Measurements from ENCODE around the gene NUDT8. TPM values are rescaled to one million over a fixed set of nuclear protein-coding genes. Genes with fewer than 3 reads are reported as not detected.

Gene NUDT8
- total and polyA plus RNA-seq, 2 of the 8 experiments (the other 6 are each of a cell fraction or from before 2014, with no cell fraction given) = 7.2 to 8.3 TPM

- DNase-seq (ENCODE audit: low read depth in 1 of 2, low spot score in 2 of 2) (peak in 1 of 2 experiments; percentile 64), FAIRE-seq (no peak)
- Histone ChIP-seq H2AK5ac (ENCODE audit: low read depth, low read length) (no peak overlapping the region), H3K4me1 (replicated peaks in 1 of 4; ENCODE audit: control insufficient read depth in 3 of 4, insufficient read depth in 4 of 4, low read length in 3 of 4) (peaks cover 0 to 9% (median 0%) of the 10 kb centered on the region in 4 experiments; a peak in 2 of 7 replicates), H3K23ac (ENCODE audit: insufficient read length) (no peak overlapping the region), H3K27me3 (replicated peaks in 1 of 4; ENCODE audit: control insufficient read depth in 3 of 4, extremely low read depth in 1 of 4, insufficient read depth in 3 of 4, low read length in 3 of 4) (no peaks in the 10 kb centered on the region; a peak in 2 of 7 replicates), H2AFZ (ENCODE audit: low read length) (no peak overlapping the region; the same call in 1 of the 2 replicates), H3K14ac (ENCODE audit: insufficient read length) (no peak overlapping the region), H2BK20ac (ENCODE audit: low read length) (no peak overlapping the region), H2BK120ac (replicated peaks; ENCODE audit: low read depth, low read length) (no peak overlapping the region), H4K8ac (ENCODE audit: extremely low read depth, insufficient read depth, low read length) (no peak overlapping the region; the same call in 1 of the 2 replicates), H3K79me2 (ENCODE audit: control insufficient read depth in 1 of 2, insufficient read depth in 2 of 2, low read length in 2 of 2) (no peaks in the 10 kb centered on the region), H2BK5ac (ENCODE audit: low read depth, low read length) (no peak overlapping the region), H3K27ac (ENCODE audit: low read depth, low read length) (no peak overlapping the region), H4K91ac (replicated peaks; ENCODE audit: insufficient read length, low read length) (no peak overlapping the region), H4K20me1 (replicated peaks in 1 of 2; ENCODE audit: control insufficient read depth in 1 of 2, insufficient read depth in 2 of 2, low read length in 2 of 2) (peaks cover 0 to 5% of the 10 kb centered on the region in 2 experiments), H4K5ac (ENCODE audit: insufficient read length, low read depth, low read length) (no peak overlapping the region), H3K9ac (replicated peaks in 1 of 4; ENCODE audit: extremely low read depth in 1 of 4, low read depth in 3 of 4, low read length in 3 of 4) (no peak overlapping the region), H3K56ac (replicated peaks; ENCODE audit: insufficient read length, low read depth, low read length) (no peak overlapping the region), H3K23me2 (ENCODE audit: low read depth, low read length) (peaks cover 3% of the 10 kb centered on the region), H2BK15ac (ENCODE audit: low read length) (no peak overlapping the region), H3K4ac (replicated peaks; ENCODE audit: insufficient read length, low read depth, low read length) (no peak overlapping the region), H3K36me3 (ENCODE audit: control insufficient read depth in 2 of 4, insufficient read depth in 4 of 4, low read length in 3 of 4) (no peaks in the 10 kb centered on the region; a peak in 1 of 8 replicates), H3K9me3 (ENCODE audit: insufficient read depth in 2 of 2, low read depth in 1 of 2, low read length in 1 of 2) (no peaks in the 10 kb centered on the region), H3K4me3 (ENCODE audit: extremely low read depth in 1 of 4, insufficient read depth in 2 of 4, low read depth in 3 of 4, low read length in 4 of 4) (no peak overlapping the region), H3K79me1 (ENCODE audit: low read depth, low read length) (no peaks in the 10 kb centered on the region), H3K18ac (ENCODE audit: extremely low read depth, low read length) (peak overlapping the region; percentile 19; the same call in 1 of the 2 replicates), H3K4me2 (ENCODE audit: insufficient read depth in 1 of 2, low read depth in 2 of 2, low read length in 2 of 2) (no peak overlapping the region), H2BK12ac (ENCODE audit: low read depth, low read length) (no peak overlapping the region)
- ChIA-PET CTCF (ENCODE audit: partially characterized antibody) (interaction anchor here (0.7 to 8.6 kb wide), 23 partner anchors 9 to 353 kb away, joined by 3 to 99 read pairs (median 5); partner anchors contain the start of genes ALDH3B2, NUDT8 and TBX10), POLR2A (ENCODE audit: partially characterized antibody) (interaction anchor here (1.4 kb wide), 1 partner anchor 26 kb away, joined by 4 read pairs; the partner anchor contains the start of gene ALDH3B2)
- 70% methylated on average over 12 of the region's 12 CpGs; no CpG with 5 or more reads in 1 of the 2 experiments for WGBS, 2 experiments (ENCODE audit: extremely low coverage in 1 of 2, insufficient coverage in 1 of 2, insufficient read length in 1 of 2, insufficient replicate concordance in 2 of 2, low coverage in 1 of 2, low lambda C conversion rate in 2 of 2, missing lambda C conversion rate in 1 of 2)
- TF ChIP-seq TEAD4 (IDR thresholded peaks at IDR 0.05; ENCODE audit: low read depth, low read length) = no peak
- no peak for TF ChIP-seq KDM1A (IDR thresholded peaks at IDR 0.05; ENCODE audit: borderline replicate concordance, low read length)
- TF ChIP-seq RBBP5 (IDR thresholded peaks at IDR 0.05; ENCODE audit: borderline replicate concordance, low read depth, low read length) = no peak
- TF ChIP-seq TBP (IDR thresholded peaks at IDR 0.05; ENCODE audit: low read depth, low read length) = no peak
- TF ChIP-seq CTCF (IDR thresholded peaks at IDR 0.05; ENCODE audit: control extremely low read depth in 1 of 3, insufficient read depth in 1 of 3, low read depth in 1 of 3, low read length in 3 of 3) = peak in 2 of 3 experiments; percentile 73 to 98; a peak in 3 of 4 replicates
- TF ChIP-seq GABPA (IDR thresholded peaks at IDR 0.05; ENCODE audit: borderline replicate concordance, insufficient read depth, low read length) = 0 out of 2 replicates have a peak, but pooled peaks have one; percentile 37
- 0 out of 2 replicates have a peak, but pooled peaks have one; percentile 23 for TF ChIP-seq YY1 (IDR thresholded peaks at IDR 0.05; ENCODE audit: low read depth, low read length)
- peak; percentile 58 to 68 for TF ChIP-seq RAD21 (IDR thresholded peaks at IDR 0.05 in 1 of 2, conservative IDR thresholded peaks at IDR 0.05 in 1 of 2; ENCODE audit: low read depth in 2 of 2, low read length in 2 of 2)
- TF ChIP-seq CBX8 (IDR thresholded peaks at IDR 0.05; ENCODE audit: borderline replicate concordance, low read depth, low read length) = no peak
These were observed 18.5 kb upstream of the NUDT8 start for GRCh38 chr11:67648140-67648795.
